IMR-90 (cell line): ENCODE data around the gene IL36RN. TPM values are rescaled to one million over a fixed set of nuclear protein-coding genes. Genes with fewer than 3 reads are reported as not detected.

Experiments
- ATAC-seq: fragments of 200-7000 bp; cut with Tn5 transposase; 2 replicates; pipeline ENCODE4 v1.9.1; 2020; ENCODE audit warnings: low read depth, mild to moderate bottlenecking, moderate library complexity
- BruUV-seq: library from RNA; stranded (reverse); fragments of 400-500 nt; replicated peaks from 2 replicates; lab custom pipeline; 2021; lab: Mats Ljungman, UMichigan
- CTCF ChIA-PET: fragments of 300-600 bp; formaldehyde crosslinking; extraction: SDS; loops from one replicate; lab custom pipeline; 2021; ENCODE audit warnings: antibody characterized with exemption; lab: Yijun Ruan, JAX
- POLR2A ChIA-PET: fragments of 300-600 bp; sonication (Branson Sonifier 250); formaldehyde crosslinking; loops from one replicate; lab custom pipeline; 2022; ENCODE audit warnings: antibody characterized with exemption; ENCODE audit not compliant: unreplicated experiment; lab: Charles Lee
- DNase-seq: peaks from one replicate; pipeline ENCODE4 v3.0.0; 2013
- H2AFZ ChIP-seq: replicated peaks from 2 replicates; pipeline ENCODE3; 2013; ENCODE audit warnings: low read length, mild to moderate bottlenecking; ENCODE audit not compliant: poor library complexity
- H2AK5ac ChIP-seq: 2 replicates; pipeline ENCODE4 v1.6.1; 2013; ENCODE audit warnings: low read depth, low read length, inconsistent platforms
- H2AK9ac ChIP-seq: replicated peaks from 2 replicates; pipeline ENCODE3; 2013; ENCODE audit warnings: mild to moderate bottlenecking, low read depth, low read length, moderate library complexity; ENCODE audit not compliant: poor library complexity
- H2BK120ac ChIP-seq: 2 replicates; pipeline ENCODE4 v1.6.1; 2013; ENCODE audit warnings: low read depth, low read length, inconsistent platforms
- H2BK15ac ChIP-seq: 3 replicates; pipeline ENCODE4 v1.6.1; 2013; ENCODE audit warnings: low read depth, low read length, inconsistent platforms
- H2BK20ac ChIP-seq: 2 replicates; pipeline ENCODE4 v1.6.1; 2013; ENCODE audit warnings: low read depth, mild to moderate bottlenecking, inconsistent platforms, low read length, moderate library complexity
- H2BK5ac ChIP-seq: 2 replicates; pipeline ENCODE4 v1.6.1; 2013; ENCODE audit warnings: mild to moderate bottlenecking, low read depth, low read length, inconsistent platforms; ENCODE audit not compliant: poor library complexity, severe bottlenecking
- H3K14ac ChIP-seq: replicated peaks from 2 replicates; pipeline ENCODE4 v1.6.1; 2013; ENCODE audit warnings: low read depth, low read length, inconsistent platforms
- H3K18ac ChIP-seq: 2 replicates; pipeline ENCODE4 v1.6.1; 2013; ENCODE audit warnings: low read depth, low read length, control low read depth
- H3K23ac ChIP-seq: 2 replicates; pipeline ENCODE4 v1.6.1; 2013; ENCODE audit warnings: low read depth, low read length, inconsistent platforms
- H3K27ac ChIP-seq: 2 replicates; pipeline ENCODE4 v1.5.1; 2013; ENCODE audit warnings: mild to moderate bottlenecking, control low read depth, low read length; ENCODE audit not compliant: insufficient read depth
- H3K27me3 ChIP-seq: 2 replicates; pipeline ENCODE4 v1.6.1; 2013; ENCODE audit warnings: low read length; ENCODE audit not compliant: control insufficient read depth, insufficient read depth
- H3K36me3 ChIP-seq: 2 replicates; pipeline ENCODE4 v1.6.1; 2013; ENCODE audit warnings: low read length, mixed read lengths; ENCODE audit not compliant: control insufficient read depth, insufficient read depth
- H3K4ac ChIP-seq: 2 replicates; pipeline ENCODE4 v1.6.1; 2013; ENCODE audit warnings: low read depth, low read length, inconsistent platforms
- H3K4me1 ChIP-seq: 2 replicates; pipeline ENCODE4 v1.6.1; 2013; ENCODE audit warnings: low read length, mixed read lengths; ENCODE audit not compliant: control insufficient read depth, insufficient read depth
- H3K4me2 ChIP-seq: 2 replicates; pipeline ENCODE4 v1.6.1; 2013; ENCODE audit warnings: low read depth, mild to moderate bottlenecking, control low read depth, low read length, moderate library complexity
- H3K4me3 ChIP-seq: 2 replicates; pipeline ENCODE4 v1.5.1; 2013; ENCODE audit warnings: low read depth, mild to moderate bottlenecking, control low read depth, low read length, moderate library complexity; ENCODE audit not compliant: insufficient read depth
- H3K56ac ChIP-seq: 2 replicates; pipeline ENCODE4 v1.6.1; 2013; ENCODE audit warnings: low read length, inconsistent platforms; ENCODE audit not compliant: insufficient read depth; ENCODE audit errors: extremely low read depth
- H3K79me1 ChIP-seq, 2 experiments: 2 replicates each; pipeline ENCODE4 v1.6.1; 2013; ENCODE audit warnings: low read length in 2 of 2, inconsistent platforms in 1 of 2, low read depth in 1 of 2
- H3K9ac ChIP-seq: 2 replicates; pipeline ENCODE4 v1.6.1; 2013; ENCODE audit warnings: low read depth, low read length, control low read depth
- H3K9me1 ChIP-seq: 2 replicates; pipeline ENCODE4 v1.6.1; 2013; ENCODE audit warnings: low read length, inconsistent platforms; ENCODE audit not compliant: insufficient read depth
- H3K9me3 ChIP-seq: 2 replicates; pipeline ENCODE4 v1.6.1; 2013; ENCODE audit warnings: low read length; ENCODE audit not compliant: control insufficient read depth, insufficient read depth
- H4K20me1 ChIP-seq: 2 replicates; pipeline ENCODE4 v1.6.1; 2013; ENCODE audit warnings: low read length, inconsistent platforms; ENCODE audit not compliant: insufficient read depth
- H4K5ac ChIP-seq: 2 replicates; pipeline ENCODE4 v1.6.1; 2013; ENCODE audit warnings: mild to moderate bottlenecking, low read depth, low read length, control low read depth
- H4K8ac ChIP-seq, 2 experiments: 2 replicates each; pipeline ENCODE4 v1.6.1; 2013; ENCODE audit warnings: low read depth in 2 of 2, low read length in 2 of 2, control low read depth in 1 of 2, inconsistent platforms in 1 of 2
- H4K91ac ChIP-seq: 2 replicates; pipeline ENCODE4 v1.6.1; 2013; ENCODE audit warnings: low read depth, low read length, inconsistent platforms; ENCODE audit not compliant: insufficient read depth
- BHLHE40 ChIP-seq: fragments of 150-350 bp; IDR thresholded peaks from 2 replicates; pipeline ENCODE4 v1.6.1; 2016; ENCODE audit warnings: mild to moderate bottlenecking, low read depth, low read length
- CEBPB ChIP-seq: IDR thresholded peaks from 2 replicates; pipeline ENCODE4 v1.6.1; 2012; ENCODE audit warnings: low read depth, low read length, improper control_type of control experiment
- CHD1 ChIP-seq: IDR thresholded peaks from 2 replicates; pipeline ENCODE4 v1.6.1; 2012; ENCODE audit warnings: low read depth, low read length, improper control_type of control experiment
- CTCF ChIP-seq: conservative IDR thresholded peaks from 2 replicates; pipeline ENCODE4 v1.5.1; 2012; ENCODE audit warnings: mild to moderate bottlenecking, low read depth, low read length, improper control_type of control experiment
- ELK1 ChIP-seq: fragments of 150-350 bp; IDR thresholded peaks from 2 replicates; pipeline ENCODE4 v1.6.1; 2016; ENCODE audit warnings: low read depth, mild to moderate bottlenecking, low read length, moderate library complexity, borderline replicate concordance
- FOS ChIP-seq: fragments of 150-350 bp; IDR thresholded peaks from 2 replicates; pipeline ENCODE4 v1.6.1; 2016; ENCODE audit warnings: low read depth, low read length
- MAFK ChIP-seq: IDR thresholded peaks from 2 replicates; pipeline ENCODE4 v1.6.1; 2012; ENCODE audit warnings: low read depth, low read length, improper control_type of control experiment
- MAZ ChIP-seq: IDR thresholded peaks from 2 replicates; pipeline ENCODE4 v1.6.1; 2012; ENCODE audit warnings: low read depth, mild to moderate bottlenecking, low read length, improper control_type of control experiment, moderate library complexity, borderline replicate concordance
- MXI1 ChIP-seq: IDR thresholded peaks from 2 replicates; pipeline ENCODE4 v1.6.1; 2012; ENCODE audit warnings: low read depth, mild to moderate bottlenecking, low read length, moderate library complexity, borderline replicate concordance
- NFE2L2 ChIP-seq: fragments of 150-350 bp; IDR thresholded peaks from 2 replicates; pipeline ENCODE4 v1.6.1; 2016; ENCODE audit warnings: low read depth, mild to moderate bottlenecking, low read length
- RAD21 ChIP-seq: IDR thresholded peaks from 2 replicates; pipeline ENCODE4 v1.6.1; 2012; ENCODE audit warnings: low read length, improper control_type of control experiment
- RCOR1 ChIP-seq: IDR thresholded peaks from 2 replicates; pipeline ENCODE4 v1.6.1; 2012; ENCODE audit warnings: mild to moderate bottlenecking, low read length, improper control_type of control experiment; ENCODE audit not compliant: insufficient replicate concordance
- RFX5 ChIP-seq: IDR thresholded peaks from 2 replicates; pipeline ENCODE4 v1.8.0; 2012; ENCODE audit warnings: low read depth, mild to moderate bottlenecking, low read length, moderate library complexity
- SMC3 ChIP-seq: fragments of 150-350 bp; IDR thresholded peaks from 2 replicates; pipeline ENCODE4 v1.6.1; 2016; ENCODE audit warnings: low read depth, mild to moderate bottlenecking, antibody characterized with exemption, low read length, moderate library complexity
- USF2 ChIP-seq: fragments of 150-350 bp; IDR thresholded peaks from 2 replicates; pipeline ENCODE4 v1.6.1; 2017; ENCODE audit warnings: mild to moderate bottlenecking, antibody characterized with exemption, low read length, low read depth
- WGBS, 2 experiments: methylation state at CpG; one replicate each; pipeline versions ENCODE4 v1.1.5 to v1.1.7; 2013; ENCODE audit warnings: missing lambda C conversion rate in 2 of 2; ENCODE audit not compliant: insufficient read length in 1 of 2; ENCODE audit errors: extremely low coverage in 2 of 2; 5-methylcytosine and 5-hydroxymethylcytosine counted together
- dilution Hi-C: fragments of 300-500 bp; cut with HindIII; formaldehyde crosslinking; loops from one replicate; pipeline ENCODE4 v1.14.3; 2018; ENCODE audit warnings: low sequenced_read_pairs; ENCODE audit not compliant: unreplicated experiment
- in situ Hi-C: fragments of 300-500 bp; cut with MboI; formaldehyde crosslinking; loops from 3 replicates; pipeline ENCODE4 v1.14.3; 2019; ENCODE audit warnings: low sequenced_read_pairs, inconsistent platforms, mixed read lengths
- intact Hi-C: fragments of 100-400 bp; cut with micrococcal nuclease; formaldehyde crosslinking; loops from 2 replicates; pipeline ENCODE4 v1.10.0; 2022
- polyA plus RNA-seq, 3 experiments: library from polyadenylated mRNA; depleted of rRNA; stranded (reverse); fragments of >200 nt; gene quantifications; 2 replicates each; pipeline ENCODE4 v1.2.3, GENCODE V29; 2012; ENCODE audit warnings: low replicate concordance in 1 of 3
- total RNA-seq: library from RNA; depleted of rRNA; stranded (reverse); fragments of >200 nt; gene quantifications from 2 replicates; pipeline ENCODE4 v1.2.3, GENCODE V29; 2012

IL36RN gene
- total and polyA plus RNA-seq, 2 of the 4 experiments (the other 2 are of a cell fraction) = not detected

GRCh38 chr2:113060796-113061195, 1.8 kb downstream of the IL36RN start:
- WGBS, 2 experiments = no CpG with 5 or more reads among the region's 1 CpG
- no peak overlapping the region for H3K14ac ChIP-seq
- in situ Hi-C loops (no loop called here), dilution Hi-C loops (no loop called here), intact Hi-C loops (no loop called here)
- no peaks in the 10 kb centered on the region for H3K9me1 ChIP-seq
- no peak overlapping the region for H2AFZ ChIP-seq
- no peak overlapping the region for H2BK15ac ChIP-seq
- H3K56ac ChIP-seq = no peak overlapping the region
- H3K18ac ChIP-seq = no peak overlapping the region
- H3K23ac ChIP-seq = no peak overlapping the region
- no peaks in the 10 kb centered on the region for H3K79me1 ChIP-seq
- H4K91ac ChIP-seq = no peak overlapping the region
- no peak overlapping the region for H3K9ac ChIP-seq
- H2AK5ac ChIP-seq = no peak overlapping the region
- no peaks in the 10 kb centered on the region for H3K9me3 ChIP-seq
- no peak overlapping the region for H2BK120ac ChIP-seq
- H2BK20ac ChIP-seq = no peak overlapping the region
- no peak for DNase-seq
- no peak overlapping the region for H4K8ac ChIP-seq
- no peak overlapping the region for H3K27ac ChIP-seq
- POLR2A ChIA-PET = no interaction called here
- no peaks in the 10 kb centered on the region for H3K4me1 ChIP-seq
- H3K4me2 ChIP-seq = no peak overlapping the region
- no peaks in the 10 kb centered on the region for H3K36me3 ChIP-seq
- no peak overlapping the region for H2BK5ac ChIP-seq
- H3K27me3 ChIP-seq = peaks cover 3% of the 10 kb centered on the region
- BruUV-seq = no TSS peak
- no peaks in the 10 kb centered on the region for H4K20me1 ChIP-seq
- H2AK9ac ChIP-seq = no peak overlapping the region
- ATAC-seq = no peak
- TF ChIP-seq RCOR1 = no peak
- TF ChIP-seq RFX5 = no peak
- TF ChIP-seq ELK1 = no peak
- TF ChIP-seq RAD21 = no peak
- TF ChIP-seq CTCF = no peak
- no peak for TF ChIP-seq MAFK
- no peak for TF ChIP-seq FOS
- no peak for TF ChIP-seq MXI1
- TF ChIP-seq MAZ = no peak
- no peak for TF ChIP-seq USF2
- TF ChIP-seq CEBPB = no peak
- no peak for TF ChIP-seq CHD1
- no peak for TF ChIP-seq BHLHE40
- TF ChIP-seq NFE2L2 = no peak
- TF ChIP-seq SMC3 = no peak
- no peak overlapping the region for H4K5ac ChIP-seq
- no peak overlapping the region for H3K4me3 ChIP-seq
- H3K4ac ChIP-seq = no peak overlapping the region
- CTCF ChIA-PET = no interaction called here
